Cardiac fibroblast (primary cell): ENCODE results near the gene STX3.

Experiments
- DNase-seq, 2 donors: peaks; one replicate each; pipeline versions ENCODE4 v3.0.0 to v3.0.0-alpha.2; 2010; ENCODE audit warnings: low read depth in 2 of 2
- H3K4me3 ChIP-seq, 2 donors: replicated peaks in 1 of 2; 1 replicate in 1 of 2; 2 replicates in 1 of 2; pipeline ENCODE4 v1.5.1; 2011; ENCODE audit warnings: low read depth in 2 of 2, low read length in 2 of 2, mild to moderate bottlenecking in 2 of 2, moderate library complexity in 1 of 2
- TF ChIP-seq, protein P1 (sequence below): IDR thresholded peaks from one replicate; pipeline ENCODE4 v1.5.1; 2011; ENCODE audit warnings: low read depth, mild to moderate bottlenecking, low read length, inconsistent platforms

The STX3 gene

DNA sequence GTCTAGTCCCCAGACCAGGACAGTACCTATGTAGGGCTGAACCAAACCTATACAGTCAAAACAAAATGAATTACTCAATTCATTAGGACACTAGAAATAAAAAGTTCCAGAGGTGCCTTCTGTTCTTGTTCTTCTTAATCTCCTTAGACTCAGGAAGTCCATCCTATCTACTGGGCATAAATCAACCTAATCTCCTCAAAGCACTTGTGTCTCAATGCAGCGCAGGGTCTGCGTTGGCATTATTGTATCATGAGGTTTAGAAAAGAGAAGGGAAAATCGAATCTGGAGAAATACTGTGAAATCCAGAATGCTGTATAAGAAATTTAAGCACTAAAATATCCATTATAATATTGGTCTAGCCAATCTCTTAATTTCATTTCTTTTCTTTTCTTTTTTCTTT, 39.1 kb upstream of the STX3 start:
- TF ChIP-seq, protein P1, sequence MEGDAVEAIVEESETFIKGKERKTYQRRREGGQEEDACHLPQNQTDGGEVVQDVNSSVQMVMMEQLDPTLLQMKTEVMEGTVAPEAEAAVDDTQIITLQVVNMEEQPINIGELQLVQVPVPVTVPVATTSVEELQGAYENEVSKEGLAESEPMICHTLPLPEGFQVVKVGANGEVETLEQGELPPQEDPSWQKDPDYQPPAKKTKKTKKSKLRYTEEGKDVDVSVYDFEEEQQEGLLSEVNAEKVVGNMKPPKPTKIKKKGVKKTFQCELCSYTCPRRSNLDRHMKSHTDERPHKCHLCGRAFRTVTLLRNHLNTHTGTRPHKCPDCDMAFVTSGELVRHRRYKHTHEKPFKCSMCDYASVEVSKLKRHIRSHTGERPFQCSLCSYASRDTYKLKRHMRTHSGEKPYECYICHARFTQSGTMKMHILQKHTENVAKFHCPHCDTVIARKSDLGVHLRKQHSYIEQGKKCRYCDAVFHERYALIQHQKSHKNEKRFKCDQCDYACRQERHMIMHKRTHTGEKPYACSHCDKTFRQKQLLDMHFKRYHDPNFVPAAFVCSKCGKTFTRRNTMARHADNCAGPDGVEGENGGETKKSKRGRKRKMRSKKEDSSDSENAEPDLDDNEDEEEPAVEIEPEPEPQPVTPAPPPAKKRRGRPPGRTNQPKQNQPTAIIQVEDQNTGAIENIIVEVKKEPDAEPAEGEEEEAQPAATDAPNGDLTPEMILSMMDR = no peak
- H3K4me3 ChIP-seq = no peak overlapping the region
- no peak for DNase-seq

DNA sequence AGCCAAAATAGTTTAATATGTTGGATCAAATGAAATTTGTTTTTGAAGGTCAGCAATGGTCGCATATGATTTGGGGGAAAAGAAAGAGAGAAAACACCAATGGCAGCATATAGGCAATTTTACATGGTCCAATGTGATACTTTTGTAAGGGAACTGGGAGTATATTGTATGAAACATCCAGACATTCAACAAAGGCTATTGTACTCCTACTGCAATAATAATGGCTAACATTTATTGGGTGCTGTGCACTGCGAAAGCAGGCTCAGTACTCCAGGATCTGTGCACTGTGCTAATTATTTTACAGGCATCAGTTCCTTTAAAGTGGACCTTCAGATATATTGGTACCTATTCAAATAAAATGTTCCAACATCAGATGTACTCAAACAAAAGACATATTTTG, 35.6 kb upstream of the STX3 start:
- DNase-seq = no peak
- no peak overlapping the region for H3K4me3 ChIP-seq
- TF ChIP-seq, protein P1 = no peak

DNA sequence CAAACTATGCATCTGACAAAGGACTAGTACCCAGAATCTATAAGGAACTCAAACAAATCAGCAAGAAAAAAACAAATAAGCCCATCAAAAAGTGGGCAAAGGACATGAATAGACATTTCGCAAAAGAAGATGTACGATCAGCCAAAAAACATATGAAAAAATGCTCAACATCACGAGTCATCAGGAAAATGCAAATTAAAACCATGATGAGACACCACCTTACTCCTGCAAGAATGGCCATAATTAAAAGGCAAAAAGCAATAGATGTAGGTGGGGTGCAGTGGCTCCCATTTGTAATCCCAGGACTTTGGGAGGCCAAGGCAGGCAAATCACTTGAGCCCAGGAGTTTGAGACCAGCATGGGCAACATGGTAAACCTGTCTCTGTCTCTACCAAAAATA, 31.1 kb upstream of the STX3 start:
- TF ChIP-seq, protein P1 = no peak
- no peak for DNase-seq
- no peak overlapping the region for H3K4me3 ChIP-seq

DNA sequence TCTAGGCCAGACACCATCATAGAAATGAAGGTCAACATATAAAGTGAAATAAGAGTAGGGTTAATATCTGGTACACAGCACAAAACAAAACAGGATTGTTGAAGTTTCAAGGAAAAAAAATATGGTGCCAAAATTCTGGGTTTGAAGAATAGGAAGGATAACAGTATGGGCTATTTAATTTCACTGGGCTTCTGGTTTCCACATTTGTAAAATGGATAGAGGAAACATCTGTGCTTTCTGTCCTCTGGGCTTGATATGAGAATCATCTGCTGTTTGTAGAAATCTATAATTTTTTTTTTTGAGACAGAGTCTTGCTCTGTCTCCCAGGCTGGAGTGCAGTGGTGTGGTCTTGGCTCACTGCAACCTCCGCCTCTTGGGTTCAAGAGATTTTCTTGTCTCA, 27.8 kb upstream of the STX3 start:
- TF ChIP-seq, protein P1 = no peak
- no peak overlapping the region for H3K4me3 ChIP-seq
- no peak for DNase-seq

DNA sequence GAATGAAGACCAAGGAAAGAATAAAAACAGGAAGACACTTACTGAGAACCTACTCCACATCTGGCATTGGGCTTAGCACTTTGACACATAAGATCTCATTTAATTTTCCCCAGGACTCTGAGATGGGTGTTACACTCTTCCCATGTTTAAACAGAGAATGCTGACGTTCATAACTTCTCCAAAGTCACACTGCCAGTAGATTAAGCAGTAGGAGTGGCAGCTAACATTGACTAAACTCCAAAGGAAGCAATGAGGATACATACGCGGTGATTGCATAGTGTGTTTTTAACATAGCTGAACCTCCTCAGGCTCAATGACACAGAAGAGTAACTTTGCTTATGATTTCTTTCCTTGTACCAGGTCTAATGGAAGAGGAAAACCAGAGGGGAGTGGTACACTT, 27.0 kb upstream of the STX3 start:
- no peak for DNase-seq
- TF ChIP-seq, protein P1 = no peak

DNA sequence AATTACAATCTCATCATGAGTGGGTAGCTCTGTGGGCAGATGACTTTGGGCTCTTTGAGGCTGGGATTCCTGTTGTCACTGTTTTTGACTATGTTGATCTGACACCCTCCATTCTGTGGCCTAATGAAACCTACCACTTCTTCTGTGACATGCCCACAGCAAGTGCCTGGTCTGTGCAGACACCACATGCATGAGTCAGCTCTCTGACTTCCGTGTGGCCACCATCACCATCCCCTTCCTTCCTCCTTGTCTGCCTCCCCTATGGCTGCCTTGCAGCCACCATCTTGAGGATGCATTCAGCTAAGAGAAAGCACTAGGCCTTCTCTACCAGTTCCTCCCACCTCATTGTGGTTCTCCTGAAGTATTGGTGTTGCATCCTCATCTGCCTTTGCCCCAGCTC, 26.3 kb upstream of the STX3 start:
- TF ChIP-seq, protein P1 = no peak
- no peak overlapping the region for H3K4me3 ChIP-seq
- DNase-seq = no peak

More for the DNA sequence above, 27.0 kb upstream of the STX3 start:
- no peak overlapping the region for H3K4me3 ChIP-seq

DNA sequence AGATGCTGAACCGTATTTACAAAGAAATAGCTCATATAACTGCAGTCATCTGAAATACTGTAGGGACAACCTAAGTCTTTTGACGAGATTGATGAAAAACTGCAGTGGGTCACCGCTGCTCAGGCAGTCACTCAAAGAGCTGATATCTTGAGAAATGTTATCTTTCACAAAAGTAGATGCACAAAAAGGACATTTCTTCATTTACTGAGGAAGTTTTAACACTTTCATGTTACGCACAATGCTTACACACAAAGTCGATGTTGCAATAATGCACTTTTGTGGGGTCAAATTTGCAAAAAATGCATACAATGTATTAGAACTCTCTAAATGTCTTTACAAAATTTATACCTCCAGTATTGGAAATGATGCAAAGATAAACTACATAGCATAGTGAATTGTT, 25.3 kb upstream of the STX3 start:
- no peak for DNase-seq
- H3K4me3 ChIP-seq = no peak overlapping the region
- TF ChIP-seq, protein P1 = no peak
